Stimulated activated naive CD8-positive, alpha-beta T cell treated with anti-CD3 and anti-CD28 coated beads, Interleukin-15, amount 100 ng/mL, for 72 hours (primary cell): ENCODE measurements around the gene PSRC1.

ENCODE experiments used
- ATAC-seq: fragments of 150-1000 bp; cut with Tn5 transposase; 2 replicates; pipeline ENCODE4 v1.10.0; 2021; ENCODE audit warnings: mild to moderate bottlenecking, moderate library complexity
- DNase-seq, 2 donors: peaks; one replicate each; pipeline ENCODE4 v3.0.0; 2021 to 2022
- H3K27ac Mint-ChIP-seq, 2 donors: one replicate each; pipeline ENCODE4 v1.8.0; 2022; ENCODE audit warnings: mild to moderate bottlenecking in 2 of 2, mixed read lengths in 2 of 2, moderate library complexity in 2 of 2
- H3K27me3 Mint-ChIP-seq: one replicate; pipeline ENCODE4 v1.8.0; 2022; ENCODE audit warnings: mixed read lengths
- H3K4me1 Mint-ChIP-seq: one replicate; pipeline ENCODE4 v1.8.0; 2022; ENCODE audit warnings: mild to moderate bottlenecking, mixed read lengths
- H3K4me3 Mint-ChIP-seq, 2 donors: one replicate each; pipeline ENCODE4 v1.8.0; 2022; ENCODE audit warnings: mild to moderate bottlenecking in 2 of 2, mixed read lengths in 2 of 2, moderate library complexity in 1 of 2
- H3K9me3 Mint-ChIP-seq, 2 donors: one replicate each; pipeline ENCODE4 v1.8.0; 2022; ENCODE audit warnings: mixed read lengths in 2 of 2

PSRC1 gene

DNA sequence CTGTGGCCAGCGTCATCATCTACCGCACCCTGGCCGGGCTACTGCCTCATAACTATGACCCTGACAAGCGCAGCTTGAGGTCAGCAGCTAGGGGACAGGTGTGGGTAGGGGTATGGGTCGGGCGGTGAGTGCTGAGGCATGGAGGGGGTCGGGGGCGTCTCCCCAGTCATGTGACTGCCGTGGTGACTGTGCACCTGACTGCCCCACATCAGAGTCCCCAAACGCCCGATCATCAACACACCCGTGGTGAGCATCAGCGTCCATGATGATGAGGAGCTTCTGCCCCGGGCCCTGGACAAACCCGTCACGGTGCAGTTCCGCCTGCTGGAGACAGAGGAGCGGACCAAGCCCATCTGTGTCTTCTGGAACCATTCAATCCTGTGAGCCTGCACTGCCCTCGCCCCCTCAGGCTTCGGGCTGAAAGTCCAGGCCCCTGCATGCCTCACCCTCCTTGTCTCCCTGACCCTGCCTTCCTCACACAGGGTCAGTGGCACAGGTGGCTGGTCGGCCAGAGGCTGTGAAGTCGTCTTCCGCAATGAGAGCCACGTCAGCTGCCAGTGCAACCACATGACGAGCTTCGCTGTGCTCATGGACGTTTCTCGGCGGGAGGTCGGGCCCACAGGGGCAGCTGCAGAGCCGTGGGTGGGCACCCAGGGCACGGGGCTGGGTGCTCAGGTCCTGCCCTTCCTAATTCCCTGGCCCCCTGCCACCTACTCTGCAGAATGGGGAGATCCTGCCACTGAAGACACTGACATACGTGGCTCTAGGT lies 13.5 kb downstream of the PSRC1 start:
- H3K27me3 Mint-ChIP-seq, result no peaks in the 10 kb centered on the region
- no peaks in the 10 kb centered on the region for H3K4me1 Mint-ChIP-seq
- no peak overlapping the region for H3K4me3 Mint-ChIP-seq
- ATAC-seq (no peak), DNase-seq (no peak)
- H3K9me3 Mint-ChIP-seq, result no peaks in the 10 kb centered on the region
- H3K27ac Mint-ChIP-seq, result no peak overlapping the region

DNA sequence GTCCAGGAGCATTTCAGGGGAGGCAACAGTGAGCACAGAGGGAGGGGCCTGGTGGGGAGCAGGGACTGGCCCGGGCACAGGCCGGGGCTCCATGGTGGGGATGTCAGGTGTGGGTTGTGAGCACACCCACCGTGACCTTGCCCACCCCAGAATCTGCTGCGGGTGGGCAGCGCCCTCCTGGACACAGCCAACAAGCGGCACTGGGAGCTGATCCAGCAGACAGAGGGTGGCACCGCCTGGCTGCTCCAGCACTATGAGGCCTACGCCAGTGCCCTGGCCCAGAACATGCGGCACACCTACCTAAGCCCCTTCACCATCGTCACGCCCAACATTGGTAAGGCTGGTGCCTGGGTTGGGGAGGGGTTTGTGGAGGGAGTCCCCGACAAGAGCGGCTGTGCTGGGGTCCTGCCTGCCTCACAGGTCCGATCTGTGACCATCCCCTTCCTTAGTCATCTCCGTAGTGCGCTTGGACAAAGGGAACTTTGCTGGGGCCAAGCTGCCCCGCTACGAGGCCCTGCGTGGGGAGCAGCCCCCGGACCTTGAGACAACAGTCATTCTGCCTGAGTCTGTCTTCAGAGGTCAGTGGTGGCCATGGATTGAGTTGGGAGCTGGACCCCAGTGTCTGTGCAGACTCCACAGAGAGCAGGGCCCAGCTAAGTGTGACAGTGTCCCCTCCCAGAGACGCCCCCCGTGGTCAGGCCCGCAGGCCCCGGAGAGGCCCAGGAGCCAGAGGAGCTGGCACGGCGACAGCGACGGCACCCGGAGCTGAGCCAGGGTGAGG lies 14.3 kb downstream of the PSRC1 start:
- DNase-seq (no peak), ATAC-seq (no peak)
- no peaks in the 10 kb centered on the region for H3K9me3 Mint-ChIP-seq
- peak overlapping the region in 1 of 2 donors; percentile 6 for H3K27ac Mint-ChIP-seq
- H3K27me3 Mint-ChIP-seq, result no peaks in the 10 kb centered on the region
- no peak overlapping the region for H3K4me3 Mint-ChIP-seq
- H3K4me1 Mint-ChIP-seq, result peaks cover 3% of the 10 kb centered on the region

DNA sequence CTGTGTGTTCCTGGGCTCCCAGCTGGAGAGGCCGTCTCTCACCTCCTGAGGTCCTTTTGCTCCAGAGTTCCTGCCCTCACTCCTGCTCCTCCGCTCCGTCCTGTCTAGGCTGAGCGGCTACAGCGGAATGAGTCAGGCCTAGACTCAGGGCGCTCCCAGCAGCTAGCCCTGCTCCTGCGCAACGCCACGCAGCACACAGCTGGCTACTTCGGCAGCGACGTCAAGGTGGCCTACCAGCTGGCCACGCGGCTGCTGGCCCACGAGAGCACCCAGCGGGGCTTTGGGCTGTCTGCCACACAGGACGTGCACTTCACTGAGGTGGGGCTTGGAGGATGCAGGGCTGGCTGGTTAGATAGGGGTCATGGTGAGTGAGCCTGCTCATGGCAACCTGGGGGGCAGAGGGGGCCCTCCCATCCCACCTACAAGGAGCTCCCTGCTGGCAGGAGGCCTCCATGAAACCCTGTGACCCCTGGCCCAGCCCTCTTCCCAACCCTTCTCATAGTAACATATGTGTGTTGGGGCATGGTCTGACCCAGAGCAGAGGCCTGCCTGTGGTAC lies 15.1 kb downstream of the PSRC1 start:
- Mint-ChIP-seq H3K4me1 (peaks cover 11% of the 10 kb centered on the region), H3K27ac (peak overlapping the region in 1 of 2 donors; percentile 6), H3K4me3 (no peak overlapping the region), H3K9me3 (no peaks in the 10 kb centered on the region), H3K27me3 (no peaks in the 10 kb centered on the region)
- no peak for ATAC-seq
- no peak for DNase-seq

DNA sequence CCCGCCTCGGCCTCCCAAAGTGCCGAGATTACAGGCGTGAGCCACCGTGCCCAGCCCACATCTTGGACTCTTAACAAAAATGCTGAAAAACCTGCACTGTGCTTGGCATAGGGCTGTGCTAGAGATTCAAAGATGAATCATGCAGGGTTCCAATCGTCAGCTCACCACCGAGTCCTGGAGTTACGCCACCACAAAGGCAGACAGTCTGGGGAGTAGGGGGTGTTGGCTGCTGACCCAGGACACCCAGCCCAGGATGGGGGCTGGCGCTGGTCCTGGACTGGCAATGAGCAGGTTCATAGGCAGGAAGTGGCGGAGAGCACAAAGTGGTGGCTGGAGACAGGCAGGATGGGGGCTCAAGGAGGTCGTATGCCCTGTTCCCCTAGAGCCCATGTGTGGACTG lies 16.0 kb downstream of the PSRC1 start:
- Mint-ChIP-seq H3K27me3 (no peaks in the 10 kb centered on the region), H3K4me3 (no peak overlapping the region), H3K4me1 (peaks cover 11% of the 10 kb centered on the region), H3K27ac (no peak overlapping the region), H3K9me3 (no peaks in the 10 kb centered on the region)
- ATAC-seq (no peak), DNase-seq (no peak)

DNA sequence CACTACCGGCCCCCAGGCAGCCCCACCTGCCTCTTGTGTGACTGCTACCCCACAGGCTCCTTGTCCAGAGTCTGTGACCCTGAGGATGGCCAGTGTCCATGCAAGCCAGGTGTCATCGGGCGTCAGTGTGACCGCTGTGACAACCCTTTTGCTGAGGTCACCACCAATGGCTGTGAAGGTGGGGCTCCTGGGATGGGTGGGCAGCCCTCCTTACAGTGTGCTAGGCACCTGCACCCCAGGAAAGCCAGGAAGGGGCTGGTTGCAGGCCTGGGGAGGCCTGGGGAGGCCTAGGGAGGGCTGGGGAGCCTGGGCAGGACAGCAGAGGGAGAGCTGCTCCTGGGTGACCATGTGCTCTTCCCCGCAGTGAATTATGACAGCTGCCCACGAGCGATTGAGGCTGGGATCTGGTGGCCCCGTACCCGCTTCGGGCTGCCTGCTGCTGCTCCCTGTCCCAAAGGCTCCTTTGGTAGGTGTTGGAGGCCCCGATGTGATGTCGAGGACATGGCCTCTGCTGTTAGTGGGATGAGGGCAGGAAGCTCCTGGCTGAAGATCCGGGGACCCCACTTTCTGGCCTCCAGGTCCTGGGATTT lies 17.1 kb downstream of the PSRC1 start:
- DNase-seq (no peak), ATAC-seq (no peak)
- Mint-ChIP-seq H3K27ac (no peak overlapping the region), H3K27me3 (no peaks in the 10 kb centered on the region), H3K9me3 (no peaks in the 10 kb centered on the region), H3K4me3 (no peak overlapping the region), H3K4me1 (peaks cover 11% of the 10 kb centered on the region)

DNA sequence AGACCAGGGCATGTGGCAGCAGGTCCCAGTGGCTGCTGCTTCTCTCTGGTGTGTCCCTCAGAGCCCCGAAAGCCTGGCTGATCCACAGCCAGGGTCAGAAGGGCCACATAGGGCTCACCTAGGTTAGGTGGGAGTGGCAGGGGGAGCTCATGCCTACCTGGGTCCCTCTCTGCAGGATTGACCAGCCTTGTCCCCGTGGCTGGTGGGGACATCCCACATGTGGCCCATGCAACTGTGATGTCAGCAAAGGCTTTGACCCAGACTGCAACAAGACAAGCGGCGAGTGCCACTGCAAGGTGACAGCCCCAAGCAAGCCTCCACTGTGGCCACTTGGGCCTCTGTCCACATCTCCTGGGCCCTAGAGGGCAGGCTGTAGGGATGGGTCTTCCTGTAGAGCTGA lies 17.9 kb downstream of the PSRC1 start:
- no peak for ATAC-seq
- no peak overlapping the region for H3K4me3 Mint-ChIP-seq
- no peaks in the 10 kb centered on the region for H3K9me3 Mint-ChIP-seq
- peaks cover 11% of the 10 kb centered on the region for H3K4me1 Mint-ChIP-seq
- no peak overlapping the region for H3K27ac Mint-ChIP-seq
- DNase-seq, result no peak
- H3K27me3 Mint-ChIP-seq, result no peaks in the 10 kb centered on the region

DNA sequence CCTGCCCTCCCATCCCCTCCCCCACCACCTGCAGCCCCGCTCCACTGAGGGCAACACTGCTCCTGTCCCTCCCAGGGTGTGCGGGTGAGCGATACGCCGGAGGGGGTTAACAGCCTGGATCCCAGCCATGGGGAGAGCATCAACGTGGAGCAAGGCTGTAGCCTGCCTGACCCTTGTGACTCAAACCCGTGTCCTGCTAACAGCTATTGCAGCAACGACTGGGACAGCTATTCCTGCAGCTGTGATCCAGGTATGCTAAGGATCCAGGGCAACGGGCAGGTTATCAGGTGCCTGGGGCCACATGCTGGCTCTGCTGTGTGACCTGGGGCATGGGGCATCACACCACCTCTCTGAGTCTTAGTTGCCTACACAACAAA lies 18.6 kb downstream of the PSRC1 start:
- no peak overlapping the region for H3K4me3 Mint-ChIP-seq
- peak overlapping the region in 1 of 2 donors; percentile 52 for H3K27ac Mint-ChIP-seq
- H3K27me3 Mint-ChIP-seq, result no peaks in the 10 kb centered on the region
- no peak for ATAC-seq
- DNase-seq, result no peak
- no peaks in the 10 kb centered on the region for H3K9me3 Mint-ChIP-seq
- peaks cover 11% of the 10 kb centered on the region for H3K4me1 Mint-ChIP-seq

DNA sequence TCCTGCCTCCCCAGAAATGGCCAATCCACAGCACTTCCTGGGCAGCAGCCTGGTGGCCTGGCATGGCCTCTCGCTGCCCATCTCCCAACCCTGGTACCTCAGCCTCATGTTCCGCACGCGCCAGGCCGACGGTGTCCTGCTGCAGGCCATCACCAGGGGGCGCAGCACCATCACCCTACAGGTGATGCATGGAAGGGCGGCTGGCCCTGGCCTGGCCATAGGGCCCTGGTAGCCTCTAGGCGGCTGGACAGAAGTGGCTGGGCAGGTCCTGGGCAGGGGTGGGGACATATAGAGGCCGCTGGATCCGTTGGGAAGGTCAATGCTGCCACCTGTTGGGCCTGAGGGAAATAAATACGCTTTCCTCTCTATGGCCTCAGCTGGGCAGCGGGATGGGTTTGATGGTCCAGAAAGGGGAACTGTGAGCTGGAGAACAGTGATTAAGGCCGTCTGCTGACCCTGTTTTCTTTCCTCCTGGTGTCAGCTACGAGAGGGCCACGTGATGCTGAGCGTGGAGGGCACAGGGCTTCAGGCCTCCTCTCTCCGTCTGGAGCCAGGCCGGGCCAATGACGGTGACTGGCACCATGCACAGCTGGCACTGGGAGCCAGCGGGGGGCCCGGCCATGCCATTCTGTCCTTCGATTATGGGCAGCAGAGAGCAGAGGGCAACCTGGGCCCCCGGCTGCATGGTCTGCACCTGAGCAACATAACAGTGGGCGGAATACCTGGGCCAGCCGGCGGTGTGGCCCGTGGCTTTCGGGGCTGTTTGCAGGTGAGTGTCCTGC lies 19.2 kb downstream of the PSRC1 start:
- no peaks in the 10 kb centered on the region for H3K9me3 Mint-ChIP-seq
- H3K27ac Mint-ChIP-seq, result peak overlapping the region in 1 of 2 donors; percentile 77
- H3K4me1 Mint-ChIP-seq, result peaks cover 11% of the 10 kb centered on the region
- no peaks in the 10 kb centered on the region for H3K27me3 Mint-ChIP-seq
- peak overlapping the region in 1 of 2 donors; percentile 11 for H3K4me3 Mint-ChIP-seq
- peak; percentile 90 for ATAC-seq
- peak; percentile 82 to 83 for DNase-seq

DNA sequence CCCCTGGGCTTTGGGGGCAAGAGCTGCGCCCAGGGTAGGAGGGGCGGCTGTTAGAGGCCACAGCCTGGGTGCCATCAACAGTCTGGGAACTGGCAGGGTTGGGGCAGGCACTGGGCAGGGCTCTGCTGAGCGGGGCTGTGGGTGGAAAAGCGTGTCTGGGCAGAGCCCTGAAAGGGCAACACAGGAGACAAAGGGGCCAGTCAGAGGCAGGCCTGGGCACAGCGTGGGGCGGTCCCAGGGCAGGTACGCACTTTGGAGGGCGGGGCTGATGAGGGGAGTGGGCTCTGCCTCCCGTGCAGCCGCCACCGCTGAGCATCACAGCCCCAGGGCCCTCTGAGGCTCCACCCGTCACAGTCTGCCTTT lies 19.7 kb downstream of the PSRC1 start:
- peak; percentile 16 for ATAC-seq
- no peak for DNase-seq
- H3K27ac Mint-ChIP-seq, result peak overlapping the region in 1 of 2 donors; percentile 77
- no peaks in the 10 kb centered on the region for H3K27me3 Mint-ChIP-seq
- H3K4me1 Mint-ChIP-seq, result peaks cover 11% of the 10 kb centered on the region
- H3K4me3 Mint-ChIP-seq, result peak overlapping the region in 1 of 2 donors; percentile 11
- no peaks in the 10 kb centered on the region for H3K9me3 Mint-ChIP-seq

DNA sequence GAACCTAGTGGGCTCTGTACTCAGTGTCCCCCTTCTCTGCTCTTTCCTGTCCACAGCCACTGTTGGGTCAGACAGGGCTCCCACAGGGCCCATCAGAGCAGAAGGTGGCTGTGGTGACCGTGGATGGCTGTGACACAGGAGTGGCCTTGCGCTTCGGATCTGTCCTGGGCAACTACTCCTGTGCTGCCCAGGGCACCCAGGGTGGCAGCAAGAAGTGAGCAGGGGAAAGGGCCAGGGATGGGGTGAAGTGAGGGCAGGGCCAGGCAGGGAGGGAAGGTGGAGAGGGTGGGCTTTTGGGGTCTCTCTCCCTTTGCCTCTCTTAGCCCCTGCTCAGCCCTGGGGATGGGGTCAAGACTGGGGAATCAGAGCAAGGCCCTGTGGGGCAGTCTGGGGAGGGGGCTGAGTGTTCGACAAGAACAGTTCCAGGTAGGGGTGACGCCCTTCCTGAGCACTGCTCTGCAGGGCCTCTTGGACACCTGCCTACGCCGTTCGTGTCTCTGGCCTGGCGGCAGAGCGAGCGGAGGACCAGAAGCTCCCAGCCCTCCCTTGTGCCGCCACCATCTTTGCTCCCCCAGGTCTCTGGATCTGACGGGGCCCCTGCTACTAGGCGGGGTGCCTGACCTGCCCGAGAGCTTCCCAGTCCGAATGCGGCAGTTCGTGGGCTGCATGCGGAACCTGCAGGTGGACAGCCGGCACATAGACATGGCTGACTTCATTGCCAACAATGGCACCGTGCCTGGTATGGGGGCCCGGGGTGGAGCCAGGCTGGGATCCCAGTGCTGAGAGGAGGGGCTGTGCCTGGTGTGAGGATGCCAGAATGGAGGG lies 20.5 kb downstream of the PSRC1 start:
- no peaks in the 10 kb centered on the region for H3K27me3 Mint-ChIP-seq
- no peak for ATAC-seq
- H3K4me3 Mint-ChIP-seq, result no peak overlapping the region
- no peak overlapping the region for H3K27ac Mint-ChIP-seq
- H3K4me1 Mint-ChIP-seq, result peaks cover 16% of the 10 kb centered on the region
- no peaks in the 10 kb centered on the region for H3K9me3 Mint-ChIP-seq
- no peak for DNase-seq

DNA sequence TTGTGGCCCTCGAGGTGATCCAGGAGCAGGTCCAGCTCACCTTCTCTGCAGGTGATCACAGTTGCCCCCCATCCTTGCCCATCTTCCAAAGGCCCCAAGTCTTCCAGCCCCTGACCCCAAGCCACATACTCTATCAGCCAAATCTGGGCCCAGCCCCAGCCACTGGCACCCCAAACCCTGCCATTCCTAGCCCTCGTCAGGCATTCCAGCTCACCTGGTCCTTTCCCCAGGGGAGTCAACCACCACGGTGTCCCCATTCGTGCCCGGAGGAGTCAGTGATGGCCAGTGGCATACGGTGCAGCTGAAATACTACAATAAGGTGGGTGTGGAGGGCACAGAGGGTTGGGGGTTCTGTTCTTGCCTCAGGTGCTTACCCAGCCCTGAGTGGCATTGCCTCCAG lies 21.4 kb downstream of the PSRC1 start:
- H3K4me1 Mint-ChIP-seq, result peaks cover 20% of the 10 kb centered on the region
- no peaks in the 10 kb centered on the region for H3K9me3 Mint-ChIP-seq
- no peak for ATAC-seq
- no peak overlapping the region for H3K4me3 Mint-ChIP-seq
- no peaks in the 10 kb centered on the region for H3K27me3 Mint-ChIP-seq
- no peak overlapping the region for H3K27ac Mint-ChIP-seq
- no peak for DNase-seq

DNA sequence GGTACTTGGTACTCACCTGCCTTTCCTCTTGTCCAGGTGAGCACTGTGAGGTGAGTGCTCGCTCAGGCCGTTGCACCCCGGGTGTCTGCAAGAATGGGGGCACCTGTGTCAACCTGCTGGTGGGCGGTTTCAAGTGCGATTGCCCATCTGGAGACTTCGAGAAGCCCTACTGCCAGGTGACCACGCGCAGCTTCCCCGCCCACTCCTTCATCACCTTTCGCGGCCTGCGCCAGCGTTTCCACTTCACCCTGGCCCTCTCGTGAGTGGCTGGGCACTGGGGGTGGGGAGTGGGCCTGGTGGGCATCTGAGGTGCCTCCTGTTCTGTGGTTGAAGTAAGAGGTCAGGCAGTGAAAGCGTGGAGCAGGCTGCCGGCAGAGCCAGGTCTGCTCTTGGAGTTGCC lies 21.9 kb downstream of the PSRC1 start:
- no peak overlapping the region for H3K27ac Mint-ChIP-seq
- DNase-seq, result no peak
- no peaks in the 10 kb centered on the region for H3K9me3 Mint-ChIP-seq
- no peaks in the 10 kb centered on the region for H3K27me3 Mint-ChIP-seq
- H3K4me3 Mint-ChIP-seq, result no peak overlapping the region
- peaks cover 20% of the 10 kb centered on the region for H3K4me1 Mint-ChIP-seq
- ATAC-seq, result no peak

DNA sequence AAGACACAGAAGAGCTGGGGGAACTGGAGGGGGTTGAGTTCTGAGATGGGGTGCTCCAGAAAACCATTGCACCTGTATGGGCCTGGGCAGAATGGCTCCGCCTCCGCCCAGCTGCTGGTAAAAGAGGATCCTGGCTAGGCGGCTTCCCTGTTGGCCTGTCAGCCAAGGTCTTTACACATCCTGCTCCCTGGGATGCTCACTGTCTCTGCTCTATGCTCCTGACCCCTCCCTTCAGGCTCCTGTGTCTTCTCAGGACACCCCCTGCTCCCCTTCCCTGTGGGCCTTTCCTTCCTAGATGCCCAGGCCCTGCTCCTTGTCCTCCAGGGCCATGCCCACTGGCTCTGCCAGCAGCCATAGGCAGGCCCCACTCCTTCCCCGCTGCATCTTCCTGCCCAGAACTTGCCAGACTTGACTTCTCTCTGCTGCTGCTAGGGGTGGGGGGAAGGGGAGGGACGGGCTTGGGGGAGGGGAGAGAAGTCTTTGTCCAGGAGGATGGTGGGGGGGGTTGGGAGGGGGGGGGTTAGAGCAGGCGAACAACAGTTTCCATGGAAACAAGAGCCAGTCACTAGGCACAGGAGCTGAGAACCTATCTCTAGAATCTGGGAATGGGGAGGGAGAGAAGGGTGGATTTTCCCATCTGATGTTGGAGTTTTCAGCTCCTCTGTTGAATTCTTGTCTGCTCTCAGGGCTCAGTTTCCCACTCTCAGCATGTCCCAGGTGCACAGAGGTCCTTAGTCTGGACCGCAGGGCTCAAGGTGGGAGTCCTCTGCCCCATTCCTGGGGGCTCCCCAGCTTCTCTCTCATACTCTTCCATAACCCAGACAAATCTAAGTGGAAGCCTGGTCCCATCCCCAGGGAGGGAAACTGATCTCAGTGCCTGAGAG lies 23.0 kb downstream of the PSRC1 start:
- Mint-ChIP-seq H3K4me3 (no peak overlapping the region), H3K27me3 (no peaks in the 10 kb centered on the region), H3K4me1 (peaks cover 20% of the 10 kb centered on the region), H3K9me3 (no peaks in the 10 kb centered on the region), H3K27ac (peak overlapping the region in 1 of 2 donors; percentile 58)
- DNase-seq (no peak), ATAC-seq (no peak)
